HG03196 (cell line): ENCODE data around the gene SLC6A9.

Source experiments
- ATAC-seq: cut with Tn5 transposase; IDR thresholded peaks from one replicate; pipeline ENCODE4 v1.9.1; 2021; ENCODE audit not compliant: unreplicated experiment

Gene SLC6A9

DNA sequence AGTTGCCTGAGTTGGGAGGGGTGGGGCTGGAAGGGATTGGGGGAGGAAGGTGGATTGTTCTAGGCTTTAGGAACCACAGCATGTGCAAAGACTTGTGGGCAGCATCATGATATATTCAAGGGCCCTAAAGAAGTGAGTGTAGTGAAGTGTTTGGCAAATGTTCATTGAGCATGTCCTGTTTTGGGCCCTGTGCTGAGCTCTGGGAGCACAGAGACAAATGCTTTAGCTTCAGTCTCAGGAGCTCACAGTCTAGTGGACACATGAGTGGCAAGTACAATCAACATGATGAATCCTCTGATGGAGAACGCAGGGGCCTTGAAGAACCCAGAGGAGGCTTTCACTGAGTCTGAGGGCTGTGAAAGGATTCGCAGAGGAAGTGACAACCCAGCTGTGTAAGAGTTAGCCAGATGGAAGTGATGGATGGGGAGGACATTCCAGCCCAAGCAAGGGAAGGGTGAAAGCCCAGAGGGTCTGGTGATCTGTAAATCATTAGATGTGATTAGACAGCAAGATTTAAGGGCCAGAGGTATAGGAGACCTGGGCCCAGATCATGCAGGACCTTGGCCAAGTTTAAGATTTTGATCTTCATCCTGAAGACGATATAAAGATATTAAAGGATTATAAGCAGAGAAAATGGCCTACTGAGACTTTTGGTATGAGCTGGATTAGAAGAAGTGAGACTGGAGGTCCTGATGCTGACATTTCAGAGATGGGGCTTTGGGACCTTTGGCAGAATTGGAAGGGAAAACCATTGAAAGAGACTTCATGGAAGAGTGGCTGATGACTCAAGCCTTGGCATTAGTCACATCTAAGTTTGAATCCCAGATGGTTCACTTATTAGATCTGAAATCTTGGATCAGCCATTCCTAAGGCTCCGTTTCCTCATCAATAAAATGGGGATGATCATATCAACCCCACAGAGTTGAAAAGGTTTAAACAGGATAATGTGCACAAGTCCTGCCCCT is 80.0 kb downstream of the SLC6A9 start:
- ATAC-seq = no peak

GRCh38 chr1:43949678-43950077 is 81.6 kb downstream of the SLC6A9 start:
- ATAC-seq = no peak

DNA sequence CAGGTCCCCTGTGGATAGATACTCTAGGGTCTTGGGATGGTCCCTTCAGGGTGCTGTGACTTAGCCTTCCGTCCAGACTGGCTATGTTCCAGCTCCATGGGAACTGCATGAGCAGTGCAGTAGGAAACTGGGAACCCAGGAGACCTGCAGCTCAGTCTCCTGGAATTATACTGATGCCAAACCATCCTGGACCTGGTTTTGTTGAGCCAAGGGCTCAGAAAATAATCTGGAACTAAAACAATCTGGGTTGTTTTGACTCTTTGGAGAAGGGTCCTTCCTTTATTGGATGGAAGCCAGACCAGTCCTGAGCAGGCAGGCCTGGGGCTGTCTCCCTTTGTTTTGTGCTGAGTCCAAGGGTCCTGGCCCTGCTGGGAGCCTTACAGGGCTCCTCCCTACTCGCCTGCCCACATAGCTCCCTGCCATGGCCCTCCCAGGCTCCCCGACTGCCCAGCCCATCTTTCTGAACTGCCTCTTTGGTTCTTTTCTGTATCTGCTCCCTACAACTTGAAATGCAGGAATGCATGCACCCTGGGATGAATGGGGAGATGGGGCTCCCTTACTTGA is 83.3 kb downstream of the SLC6A9 start:
- no peak for ATAC-seq

DNA sequence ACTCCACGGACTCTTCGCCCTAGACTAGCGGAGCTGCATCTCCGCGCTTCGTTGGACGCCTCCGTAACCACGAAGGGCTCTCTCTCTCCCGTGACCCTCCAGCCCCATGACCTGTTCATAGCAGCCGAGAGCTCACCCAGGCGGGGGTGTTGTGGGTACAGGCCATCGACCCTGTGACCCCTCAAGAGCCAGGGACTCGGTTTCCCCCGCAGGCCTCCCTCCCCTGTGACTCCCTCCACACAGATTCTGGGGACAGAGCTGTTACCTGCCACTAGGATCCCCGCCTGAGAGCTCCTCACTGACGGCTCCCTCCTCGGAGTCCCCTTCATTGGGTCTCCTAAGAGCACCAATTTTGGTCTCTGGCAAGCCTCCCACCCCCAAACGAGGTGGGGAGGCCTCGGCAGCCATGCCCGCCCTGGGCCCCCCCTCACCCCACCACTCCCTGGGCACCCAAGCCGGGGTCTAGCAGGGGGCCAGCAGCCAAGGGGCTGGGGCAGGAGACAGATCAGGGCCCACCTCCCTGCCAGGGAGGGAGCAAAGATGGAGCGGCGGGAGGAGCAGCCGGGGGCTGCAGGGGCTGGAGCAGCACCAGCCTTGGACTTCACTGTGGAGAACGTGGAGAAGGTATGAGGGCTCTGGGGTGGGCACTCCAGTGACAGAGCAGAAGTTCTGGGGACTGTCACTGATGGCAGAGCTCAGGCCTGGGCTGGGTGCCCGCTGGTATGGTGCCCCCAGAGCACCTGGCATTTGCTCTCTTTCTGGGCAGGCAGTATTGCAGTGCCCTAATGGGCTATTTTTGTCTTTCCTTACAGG is 84.0 kb downstream of the SLC6A9 start:
- ATAC-seq = peak; percentile 3
